HUDEP-2 (cell line): ENCODE measurements around the gene CTDSPL.

ENCODE experiments used
- DNase-seq, 76 experiments: peaks; one replicate each; lab custom pipeline; 2025; ENCODE audit not compliant: unreplicated experiment in 76 of 76; lab: John Stamatoyannopoulos, UW

The CTDSPL gene

GRCh38 chr3:37887824-37888223 lies 26.1 kb downstream of the CTDSPL start:
- DNase-seq = no peak

DNA sequence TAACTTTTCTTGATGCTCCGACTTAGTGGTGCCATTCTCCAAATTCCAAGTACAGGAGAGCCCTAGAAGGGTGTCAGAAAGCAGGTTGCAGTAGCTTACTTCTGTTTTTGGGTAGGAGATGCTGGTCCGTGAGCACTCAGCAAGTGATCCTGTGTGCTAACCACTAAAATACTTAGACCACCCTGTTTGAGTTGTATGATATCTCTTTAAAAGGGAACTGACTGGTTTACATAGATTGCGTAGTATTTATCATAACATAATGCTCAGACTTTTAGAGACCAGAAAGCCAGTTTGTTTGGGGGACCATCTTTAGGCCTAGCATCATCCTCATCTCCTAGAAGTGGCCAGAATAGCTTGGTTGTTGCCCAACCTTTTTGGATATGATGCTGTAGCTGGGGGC lies 26.7 kb downstream of the CTDSPL start:
- no peak for DNase-seq

DNA sequence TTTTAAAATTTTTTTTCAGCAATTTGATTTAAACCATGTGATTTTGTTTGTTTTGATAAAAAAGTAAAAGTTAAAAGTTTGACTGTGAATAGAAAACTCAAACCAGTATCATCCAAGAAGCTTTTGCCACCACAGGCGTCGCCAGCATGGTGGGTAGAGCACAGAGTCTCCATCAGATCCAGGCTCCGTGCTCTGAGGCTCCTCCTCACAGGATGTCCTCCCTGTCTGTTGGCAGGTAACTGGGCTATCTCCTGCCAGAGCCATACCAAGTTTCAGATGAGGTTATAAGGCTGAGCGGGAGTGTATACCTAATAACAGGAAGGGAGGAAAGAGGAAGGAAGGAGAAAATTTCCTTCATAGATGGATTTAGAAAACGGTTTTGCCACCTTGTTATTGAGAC lies 28.8 kb downstream of the CTDSPL start:
- no peak for DNase-seq

DNA sequence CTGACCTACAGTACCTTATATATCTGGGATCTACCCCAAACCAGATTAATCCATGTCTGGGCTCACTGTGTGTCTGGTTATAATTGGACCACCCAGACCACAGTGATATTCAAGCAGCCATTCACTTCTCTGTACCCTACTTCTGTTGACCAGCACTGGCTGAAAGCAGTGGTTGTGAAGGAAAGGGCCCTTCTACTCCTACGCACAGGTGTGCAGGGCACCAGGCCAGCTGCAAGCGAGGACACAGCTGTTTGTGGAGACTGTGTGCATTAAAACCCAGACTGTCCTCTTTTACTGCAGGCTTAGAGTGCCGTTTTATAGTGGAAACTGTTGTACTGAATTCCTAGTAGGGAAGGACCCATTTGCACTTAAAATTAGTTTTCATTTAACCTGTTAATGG lies 29.5 kb downstream of the CTDSPL start:
- DNase-seq = no peak

- no peak for DNase-seq
Measured at GRCh38 chr3:37892927-37893600, 31.4 kb downstream of the CTDSPL start.

DNA sequence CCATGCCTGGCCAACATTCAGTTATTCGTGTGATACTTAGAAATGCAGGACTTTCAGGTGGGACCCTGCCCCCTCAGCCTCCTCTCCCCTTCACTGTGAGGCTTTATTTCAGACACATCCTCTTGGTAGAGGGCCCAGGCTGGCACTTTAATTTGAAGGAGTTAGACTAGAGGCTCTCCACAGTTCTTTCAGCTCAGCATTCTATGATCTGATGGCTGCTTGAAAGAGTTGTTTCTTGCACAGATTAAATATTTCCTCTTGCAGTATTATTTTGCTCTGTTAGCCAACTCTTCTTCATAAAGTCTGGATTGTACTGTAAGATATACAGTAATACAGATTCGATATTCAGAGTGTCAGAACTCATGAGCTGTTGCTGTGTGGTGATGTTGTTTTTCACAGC lies 35.1 kb downstream of the CTDSPL start:
- no peak for DNase-seq

- DNase-seq = no peak
Measured at GRCh38 chr3:37897763-37898162, 36.1 kb downstream of the CTDSPL start.

DNA sequence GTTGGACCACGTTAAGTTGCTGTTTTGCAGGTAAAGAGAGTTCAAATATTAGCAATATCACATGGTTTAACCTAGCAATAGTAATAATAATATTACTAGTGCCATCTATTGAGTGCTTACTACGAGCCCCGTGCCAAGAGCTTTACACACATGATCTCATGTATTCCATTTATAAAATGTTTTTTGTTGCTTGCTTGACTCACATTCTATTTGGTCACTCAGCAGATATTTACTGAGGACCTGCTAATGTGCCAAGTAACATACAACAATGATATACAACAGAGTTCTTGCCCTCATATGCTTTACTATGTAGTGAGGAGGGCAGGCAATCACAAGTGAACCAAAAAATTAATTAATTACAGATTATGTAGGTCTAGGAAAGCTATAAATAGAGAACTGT lies 36.7 kb downstream of the CTDSPL start:
- no peak for DNase-seq

GRCh38 chr3:37899101-37899707 lies 37.5 kb downstream of the CTDSPL start:
- DNase-seq = no peak

- DNase-seq = no peak
Measured at GRCh38 chr3:37899711-37900306, 38.1 kb downstream of the CTDSPL start.

DNA sequence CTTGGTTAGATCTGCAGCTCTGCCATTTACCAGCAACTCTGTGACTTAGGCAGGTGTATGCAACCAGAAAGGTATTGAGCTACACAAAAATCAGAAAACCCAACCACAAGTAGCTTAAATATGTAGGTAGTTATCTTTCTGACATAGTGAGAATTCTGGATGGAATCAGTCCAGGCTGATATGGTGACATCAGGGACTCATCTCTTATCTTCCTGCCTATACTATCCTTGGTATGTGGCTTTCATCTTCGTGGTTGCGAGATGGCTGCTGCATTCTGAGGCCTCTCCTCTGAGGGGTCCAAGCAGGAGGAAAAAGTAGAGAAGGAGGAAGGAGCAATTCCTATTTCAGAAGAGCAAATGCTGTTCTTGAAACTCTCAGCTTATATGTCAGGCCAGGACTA lies 40.0 kb downstream of the CTDSPL start:
- DNase-seq = no peak

GRCh38 chr3:37902674-37903073 lies 41.0 kb downstream of the CTDSPL start:
- no peak for DNase-seq

DNA sequence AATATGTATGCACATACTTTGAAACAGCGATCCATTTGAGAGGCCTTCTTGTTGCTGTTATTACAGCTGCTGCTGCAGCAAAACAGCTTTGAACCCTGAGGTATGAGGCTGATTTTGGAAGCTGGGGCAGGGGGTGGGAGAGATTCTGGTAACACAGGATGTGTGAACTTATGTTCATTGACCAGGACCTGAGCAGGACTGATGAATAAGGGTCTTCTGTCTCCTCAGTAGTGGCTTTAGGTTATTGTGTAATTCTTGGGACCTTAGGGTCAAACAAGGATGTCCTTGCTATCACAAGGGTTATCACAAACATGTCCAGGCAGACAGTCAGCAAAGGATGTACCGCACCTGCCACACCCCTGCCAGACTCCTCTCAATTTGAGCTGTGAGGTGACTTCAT lies 41.6 kb downstream of the CTDSPL start:
- no peak for DNase-seq

- no peak for DNase-seq
Measured at GRCh38 chr3:37903734-37904133, 42.1 kb downstream of the CTDSPL start.

DNA sequence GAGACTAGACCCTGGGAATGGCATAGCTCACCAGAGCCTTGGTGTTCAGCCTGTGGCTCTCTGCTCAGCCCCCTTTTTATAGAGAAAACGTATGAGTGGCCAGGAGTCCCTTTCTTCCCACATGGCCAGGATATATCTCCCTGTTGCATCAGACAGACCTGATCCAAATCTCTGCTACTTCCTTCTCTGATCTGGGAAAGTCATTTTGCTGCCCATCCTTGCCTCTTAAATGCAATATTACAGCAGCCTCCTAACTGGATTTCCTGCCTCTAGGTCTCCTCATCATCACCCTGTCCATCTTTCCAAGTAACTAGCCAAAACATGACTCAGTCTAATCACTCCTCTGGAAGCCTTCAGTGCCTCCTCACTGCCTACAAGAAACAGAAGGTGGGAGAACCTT lies 42.9 kb downstream of the CTDSPL start:
- no peak for DNase-seq

DNA sequence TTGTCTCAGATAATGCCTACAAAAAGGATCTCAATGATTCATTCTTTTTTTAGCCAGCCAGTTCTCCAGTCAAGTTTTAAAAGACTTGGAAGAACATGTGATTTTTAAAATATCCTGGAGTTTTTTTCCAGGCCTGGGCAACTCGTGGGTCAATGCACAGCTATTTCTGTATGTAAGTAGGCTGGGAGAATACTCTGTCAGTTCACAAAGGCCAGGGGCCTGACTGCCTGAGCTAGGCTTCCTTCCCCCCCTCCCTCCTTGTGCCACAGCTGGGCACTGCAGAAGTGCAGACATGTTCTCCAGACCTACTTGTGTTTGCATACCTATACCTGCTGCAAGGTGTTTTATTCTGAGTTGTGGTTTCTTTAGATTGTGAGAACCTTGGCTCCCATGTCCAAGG lies 43.7 kb downstream of the CTDSPL start:
- DNase-seq = no peak

DNA sequence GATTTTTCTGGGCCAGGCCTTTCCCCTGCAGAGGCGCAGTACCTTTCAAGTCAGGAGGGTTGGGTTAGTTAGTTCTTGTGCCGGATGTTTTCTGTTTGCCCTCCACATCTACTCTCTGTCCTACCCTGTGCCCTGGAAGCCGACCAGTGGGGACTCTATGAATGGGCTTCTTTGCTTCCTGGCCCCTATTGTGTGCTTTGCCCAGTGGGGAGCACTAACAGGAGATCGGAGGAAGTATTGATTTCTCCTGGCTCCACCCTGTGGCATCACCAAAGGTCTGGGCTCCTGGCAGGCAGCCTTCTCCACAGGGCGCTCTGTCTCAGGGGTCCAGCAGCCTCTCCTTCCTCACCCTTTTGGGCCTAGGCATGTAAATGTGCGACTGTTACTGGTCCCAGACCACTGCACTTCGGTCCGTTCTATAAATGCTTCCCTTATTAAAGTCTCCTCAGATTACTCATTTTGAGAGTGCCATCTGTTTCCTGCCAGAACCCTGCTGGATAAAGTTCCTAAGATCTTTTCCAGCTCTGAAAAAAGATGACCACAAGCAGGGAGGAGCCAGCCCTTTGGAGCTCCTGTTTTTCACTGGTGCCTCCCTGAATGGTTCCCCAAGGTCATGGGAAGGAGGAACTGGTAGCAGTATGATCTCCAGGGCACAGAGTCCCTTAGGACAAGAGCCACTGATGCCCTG lies 44.5 kb downstream of the CTDSPL start:
- no peak for DNase-seq

GRCh38 chr3:37906734-37907282 lies 45.1 kb downstream of the CTDSPL start:
- no peak for DNase-seq

DNA sequence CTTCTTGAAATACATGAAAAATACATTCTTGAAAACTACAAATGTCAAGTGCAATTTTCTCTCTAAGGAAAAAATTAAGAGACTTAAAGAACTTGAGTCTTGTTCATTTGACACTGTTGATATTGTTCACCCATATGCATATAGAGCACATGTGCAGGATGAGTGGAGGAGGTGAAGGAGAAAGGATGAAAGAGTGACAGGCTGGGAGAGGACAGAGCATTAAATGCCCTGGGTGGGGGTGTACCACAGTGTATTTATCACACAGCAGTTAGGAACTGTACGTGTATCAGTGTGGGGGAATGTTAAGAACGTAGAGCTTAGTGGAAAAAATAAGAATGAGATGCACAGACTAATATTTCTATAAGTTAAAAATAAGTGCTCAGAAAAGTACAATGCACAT lies 45.7 kb downstream of the CTDSPL start:
- DNase-seq = no peak

DNA sequence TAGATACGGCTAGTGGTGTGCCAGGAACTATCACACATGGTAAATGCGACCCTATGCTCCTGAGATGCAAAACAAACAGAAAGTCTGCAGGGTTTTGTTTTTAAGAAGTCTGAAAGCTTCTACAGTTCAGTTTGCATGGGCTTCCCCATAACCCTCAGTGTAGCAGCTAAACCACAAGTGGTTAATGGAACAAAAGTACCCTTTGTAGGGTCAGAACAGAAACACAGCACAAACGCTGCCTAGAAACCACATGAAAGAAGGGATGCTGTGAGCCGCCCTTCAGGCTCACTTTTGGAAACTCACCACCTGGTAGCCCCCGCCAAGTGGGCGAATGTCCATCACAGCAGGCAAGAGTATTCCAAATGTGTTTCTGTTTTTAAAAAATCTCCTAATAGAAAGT lies 46.2 kb downstream of the CTDSPL start:
- DNase-seq = no peak

DNA sequence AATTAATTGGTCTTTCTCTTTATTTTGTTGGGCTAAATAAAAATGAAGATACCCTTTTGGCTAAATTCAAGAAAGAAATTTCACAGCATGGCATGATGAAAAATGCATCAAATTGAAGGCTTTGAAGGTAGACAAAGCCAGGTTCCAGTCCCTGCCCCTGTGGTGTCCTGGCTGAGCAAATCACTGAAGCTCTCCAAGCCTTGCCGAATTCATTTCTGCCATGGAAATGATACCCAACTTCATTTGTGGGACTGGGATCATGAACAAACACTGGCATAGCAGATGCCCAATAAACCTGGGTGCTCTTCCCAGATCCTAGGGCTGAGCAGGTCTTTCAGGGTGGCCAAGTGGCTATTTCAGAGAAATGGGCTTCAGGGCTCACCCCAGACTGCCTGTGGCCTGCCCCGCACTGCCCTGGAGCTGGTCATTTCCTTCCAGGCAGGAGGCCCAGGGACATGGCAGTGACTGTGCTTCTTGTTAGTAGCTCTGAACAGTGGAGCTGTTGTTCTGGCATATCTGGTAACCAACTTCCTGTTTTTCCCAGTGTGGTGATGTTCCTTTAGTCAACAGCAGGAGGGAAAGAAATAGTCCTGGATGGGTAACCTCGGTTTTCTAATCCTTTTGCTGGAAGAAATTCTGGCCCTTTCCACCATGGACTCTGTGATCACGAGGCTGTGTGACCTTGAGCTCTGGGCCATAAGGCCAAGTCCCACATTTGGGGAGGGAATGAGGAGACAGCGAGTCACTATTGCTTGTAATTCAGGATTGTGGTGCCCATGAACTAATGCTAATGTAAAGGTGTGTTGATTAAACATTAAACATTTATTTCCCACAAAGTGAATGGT lies 47.6 kb downstream of the CTDSPL start:
- DNase-seq = no peak
